Esophagus muscularis mucosa (tissue), 3 donors: Measurements from ENCODE around the gene MACROD2.

Experiments used
- POLR2A ChIP-seq: fragments of 450-650 bp; IDR thresholded peaks from one replicate; pipeline ENCODE4 v1.6.1; 2017; ENCODE audit warnings: antibody characterized with exemption, moderate library complexity, mild to moderate bottlenecking, low read depth
- POLR2AphosphoS5 ChIP-seq, 2 donors: sonication (generic); formaldehyde crosslinking; IDR thresholded peaks; one replicate each; pipeline ENCODE4 v1.6.1; 2017; ENCODE audit warnings: antibody characterized with exemption in 2 of 2
- TF ChIP-seq, protein P1 (sequence below), 3 experiments: fragments of 200-600 bp in 2 of 3; fragments of 450-650 bp in 1 of 3; sonication (generic) in 2 of 3; IDR thresholded peaks; one replicate each; pipeline ENCODE4 v1.5.1; 2017 to 2019; ENCODE audit warnings: antibody characterized with exemption in 3 of 3, mild to moderate bottlenecking in 2 of 3, moderate library complexity in 1 of 3

GRCh38 chr20:15535863-15536262, 1540.5 kb downstream of the MACROD2 start:
- TF ChIP-seq POLR2AphosphoS5 (IDR thresholded peaks at IDR 0.05) (no peak), POLR2A (no peak)
- TF ChIP-seq, protein P1, sequence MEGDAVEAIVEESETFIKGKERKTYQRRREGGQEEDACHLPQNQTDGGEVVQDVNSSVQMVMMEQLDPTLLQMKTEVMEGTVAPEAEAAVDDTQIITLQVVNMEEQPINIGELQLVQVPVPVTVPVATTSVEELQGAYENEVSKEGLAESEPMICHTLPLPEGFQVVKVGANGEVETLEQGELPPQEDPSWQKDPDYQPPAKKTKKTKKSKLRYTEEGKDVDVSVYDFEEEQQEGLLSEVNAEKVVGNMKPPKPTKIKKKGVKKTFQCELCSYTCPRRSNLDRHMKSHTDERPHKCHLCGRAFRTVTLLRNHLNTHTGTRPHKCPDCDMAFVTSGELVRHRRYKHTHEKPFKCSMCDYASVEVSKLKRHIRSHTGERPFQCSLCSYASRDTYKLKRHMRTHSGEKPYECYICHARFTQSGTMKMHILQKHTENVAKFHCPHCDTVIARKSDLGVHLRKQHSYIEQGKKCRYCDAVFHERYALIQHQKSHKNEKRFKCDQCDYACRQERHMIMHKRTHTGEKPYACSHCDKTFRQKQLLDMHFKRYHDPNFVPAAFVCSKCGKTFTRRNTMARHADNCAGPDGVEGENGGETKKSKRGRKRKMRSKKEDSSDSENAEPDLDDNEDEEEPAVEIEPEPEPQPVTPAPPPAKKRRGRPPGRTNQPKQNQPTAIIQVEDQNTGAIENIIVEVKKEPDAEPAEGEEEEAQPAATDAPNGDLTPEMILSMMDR (IDR thresholded peaks at IDR 0.05), result no peak
